ENCODE results near the gene MAFG.
A peak's percentile ranks its signal among the peaks of the same experiment; 100 is the strongest.

Gene MAFG

GRCh38 chr17:81925860-81926450, 1.6 kb downstream of the MAFG start:
- no peak for TF ChIP-seq CTCF (IDR thresholded peaks at IDR 0.05; ENCODE audit: low read depth, low read length, missing control alignments)
- H3K4me3 ChIP-seq (replicated peaks; ENCODE audit: low read depth, low read length): peak overlapping the region; percentile 54
- no peak for DNase-seq (ENCODE audit: extremely low read depth, low read depth)

- H3K4me3 ChIP-seq (replicated peaks; ENCODE audit: low read depth, low read length): no peak overlapping the region
- no peak for TF ChIP-seq CTCF (IDR thresholded peaks at IDR 0.05; ENCODE audit: low read depth, low read length, missing control alignments)
- no peak for DNase-seq (ENCODE audit: extremely low read depth, low read depth)
These were observed 2.7 kb downstream of the MAFG start for GRCh38 chr17:81924557-81925532.

- no peak for DNase-seq (ENCODE audit: extremely low read depth, low read depth)
- TF ChIP-seq CTCF (IDR thresholded peaks at IDR 0.05; ENCODE audit: low read depth, low read length, missing control alignments): no peak
- H3K4me3 ChIP-seq (replicated peaks; ENCODE audit: low read depth, low read length): peak overlapping the region; percentile 33
These were observed 4.0 kb downstream of the MAFG start for GRCh38 chr17:81923302-81924260.

- DNase-seq (ENCODE audit: extremely low read depth, low read depth): no peak
- no peak for TF ChIP-seq CTCF (IDR thresholded peaks at IDR 0.05; ENCODE audit: low read depth, low read length, missing control alignments)
- no peak overlapping the region; the same call in 1 of the 2 replicates for H3K4me3 ChIP-seq (replicated peaks; ENCODE audit: low read depth, low read length)
These were observed 4.8 kb downstream of the MAFG start for GRCh38 chr17:81922566-81923301.

- no peak for TF ChIP-seq CTCF (IDR thresholded peaks at IDR 0.05; ENCODE audit: low read depth, low read length, missing control alignments)
- H3K4me3 ChIP-seq (replicated peaks; ENCODE audit: low read depth, low read length): no peak overlapping the region
- DNase-seq (ENCODE audit: extremely low read depth, low read depth): no peak
These were observed 5.5 kb downstream of the MAFG start for GRCh38 chr17:81921996-81922565.
